Iris pigment epithelial cell (primary cell): ENCODE data around the gene STRIP2.
"Not testable (repeated sequence)": the region's sequence is repeated elsewhere in the genome, so short reads cannot be mapped to it uniquely, and the experiment has no call there.

ENCODE experiments used
- DNase-seq: peaks from one replicate; pipeline ENCODE4 v3.0.0-alpha.2; 2011; ENCODE audit warnings: low read depth

STRIP2 gene

DNA sequence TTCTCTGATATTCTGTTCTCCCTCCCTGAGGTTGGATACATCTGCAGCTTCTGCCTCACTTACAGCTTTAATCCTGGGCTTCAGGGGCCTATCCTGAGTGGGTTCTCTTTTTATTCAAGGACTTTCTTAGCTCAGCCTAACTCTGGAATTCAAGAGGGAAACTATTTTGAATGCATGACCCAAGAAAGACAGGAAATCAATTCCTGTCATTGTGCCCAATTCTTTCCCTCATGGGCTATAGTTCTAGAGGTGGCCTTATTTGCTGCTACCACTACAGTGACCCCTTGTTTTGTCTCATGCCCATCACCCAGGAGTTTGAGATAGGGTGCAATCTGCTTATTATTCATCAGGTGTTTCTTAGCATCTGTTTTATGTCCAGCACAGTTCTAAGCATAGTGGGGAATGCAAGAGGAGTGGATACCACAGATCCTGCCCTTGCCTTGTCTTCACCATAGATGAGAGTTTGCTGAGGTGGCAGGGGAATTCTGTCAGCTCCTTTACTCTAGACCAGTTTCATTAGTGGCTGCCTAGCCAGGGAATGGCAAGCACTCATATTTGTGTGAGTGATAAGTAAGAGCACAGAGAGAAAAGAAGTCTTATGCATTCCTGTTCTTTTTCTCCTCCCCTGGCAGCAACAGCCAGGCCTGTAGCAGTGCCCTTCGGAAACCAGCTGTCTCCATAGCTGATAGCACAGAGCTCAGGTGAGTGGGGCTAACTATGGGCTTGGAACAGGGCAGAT, 19.4 kb downstream of the STRIP2 start:
- no peak for DNase-seq

DNA sequence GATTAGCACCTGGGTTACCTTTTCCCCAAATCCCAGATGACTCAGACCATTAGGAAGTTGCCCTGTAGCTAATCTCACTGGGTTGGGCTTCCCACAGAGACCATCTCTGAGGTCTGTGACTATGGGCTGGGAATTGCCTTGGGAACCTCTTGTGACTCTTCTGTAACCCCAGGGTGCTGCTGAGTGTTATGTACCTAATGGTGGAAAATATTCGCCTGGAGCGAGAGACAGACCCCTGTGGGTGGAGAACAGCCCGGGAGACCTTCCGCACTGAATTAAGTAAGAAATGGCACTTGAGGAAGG, 20.0 kb downstream of the STRIP2 start:
- no peak for DNase-seq

DNA sequence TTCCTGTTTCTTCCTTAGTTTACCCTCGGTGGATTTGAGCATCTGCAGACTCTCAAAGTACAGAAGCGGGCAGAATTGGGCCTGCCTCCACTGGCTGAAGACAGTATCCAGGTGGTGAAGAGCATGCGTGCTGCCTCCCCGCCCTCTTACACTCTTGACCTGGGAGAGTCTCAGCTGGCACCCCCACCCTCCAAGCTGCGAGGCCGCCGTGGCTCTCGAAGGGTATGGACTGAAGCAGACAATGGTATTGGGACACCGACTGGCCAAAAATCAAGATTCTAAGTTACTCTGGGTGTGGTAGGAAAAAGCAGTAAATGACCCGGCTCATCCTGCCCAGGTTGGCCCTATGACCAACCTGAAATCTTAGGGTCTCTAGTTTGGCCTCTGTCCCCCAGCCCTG, 22.2 kb downstream of the STRIP2 start:
- DNase-seq = no peak

DNA sequence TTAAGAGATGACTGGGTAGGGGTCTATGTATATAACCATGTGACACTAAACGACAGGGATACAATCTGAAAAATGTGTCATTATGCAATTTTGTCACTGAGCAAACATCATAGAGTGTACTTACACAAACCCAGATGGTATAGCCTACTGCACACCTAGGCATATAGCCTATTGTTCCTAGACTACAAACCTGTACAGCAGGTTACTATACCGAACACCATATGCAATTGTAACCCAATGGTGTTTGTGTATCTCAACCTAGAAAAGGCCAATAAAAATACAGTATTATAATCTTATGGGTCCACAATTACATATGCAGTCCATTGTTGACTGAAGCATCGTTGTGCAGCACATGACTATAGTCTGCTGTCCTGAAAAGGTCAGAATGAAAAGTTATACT, 22.9 kb downstream of the STRIP2 start:
- no peak for DNase-seq

DNA sequence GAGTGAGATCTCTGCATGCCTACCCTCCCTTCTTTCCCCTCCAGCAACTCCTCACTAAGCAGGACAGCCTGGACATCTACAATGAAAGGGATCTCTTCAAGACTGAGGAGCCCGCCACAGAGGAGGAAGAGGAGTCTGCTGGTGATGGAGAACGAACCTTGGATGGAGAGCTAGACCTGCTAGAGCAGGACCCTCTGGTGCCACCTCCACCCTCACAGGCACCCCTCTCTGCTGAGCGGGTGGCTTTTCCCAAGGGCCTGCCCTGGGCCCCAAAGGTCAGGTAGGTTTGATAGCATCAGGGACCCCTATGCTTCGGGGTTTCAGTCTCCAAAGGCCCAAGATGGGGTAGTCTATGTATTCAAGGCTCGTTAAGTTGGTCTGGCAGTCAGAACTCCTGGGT, 23.9 kb downstream of the STRIP2 start:
- no peak for DNase-seq

DNA sequence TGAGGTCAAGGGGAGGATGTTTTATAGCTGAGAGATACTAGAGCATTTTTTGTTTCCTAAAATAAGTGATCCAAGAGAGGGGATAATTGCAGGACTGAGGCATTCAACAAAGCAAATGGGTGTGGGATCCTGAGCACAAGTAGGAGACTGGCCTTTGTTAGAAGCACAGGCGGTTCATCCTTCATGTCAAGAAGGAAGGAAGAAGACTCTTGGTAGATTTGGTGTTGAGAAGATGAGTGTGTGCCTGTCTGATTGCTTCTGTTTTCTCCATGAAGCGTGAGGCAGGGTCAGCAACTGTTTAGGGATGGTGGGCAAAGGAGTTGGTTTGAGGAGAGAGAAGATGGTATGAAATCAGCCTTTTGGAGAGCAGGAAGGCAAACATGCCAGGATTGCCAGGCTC, 27.6 kb downstream of the STRIP2 start:
- DNase-seq = no peak

DNA sequence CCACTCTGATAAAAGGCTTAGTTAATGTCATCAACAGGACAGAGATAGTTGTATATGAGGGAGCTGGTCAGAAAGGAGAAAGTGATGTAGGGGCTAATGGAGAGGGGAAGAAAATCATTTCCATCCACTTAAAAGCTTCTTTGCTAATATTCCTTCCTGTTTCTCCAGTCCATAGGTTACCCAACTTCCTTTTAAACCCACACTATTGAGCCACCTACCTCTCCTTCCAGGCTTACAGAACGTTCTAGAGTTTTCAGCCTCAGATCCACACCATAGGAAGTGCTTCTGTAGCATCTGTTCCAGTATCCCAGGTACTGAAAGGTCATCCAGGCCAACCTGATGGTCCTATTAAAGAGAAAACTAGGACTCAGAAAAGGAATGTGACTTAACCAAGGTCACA, 28.2 kb downstream of the STRIP2 start:
- no peak for DNase-seq

DNA sequence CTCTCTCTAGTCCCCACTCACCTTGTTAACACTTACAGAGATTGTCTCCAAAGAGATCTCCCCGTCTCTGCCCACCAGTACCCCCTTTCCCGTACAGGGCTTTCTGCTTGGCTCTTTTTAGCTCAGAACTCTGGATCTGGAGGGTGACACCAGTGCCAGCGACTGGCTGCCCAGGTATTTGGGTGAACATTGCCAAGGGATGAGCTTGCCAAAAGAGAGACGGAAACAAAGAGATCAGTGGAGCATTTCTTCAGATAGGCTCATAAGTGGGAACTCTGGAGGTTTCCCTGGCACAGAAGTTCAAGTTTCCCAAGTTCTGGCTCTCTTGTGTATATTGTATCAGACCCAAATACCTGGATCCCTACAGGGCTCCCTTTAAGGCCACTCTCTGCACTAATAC, 30.0 kb downstream of the STRIP2 start:
- DNase-seq = no peak

DNA sequence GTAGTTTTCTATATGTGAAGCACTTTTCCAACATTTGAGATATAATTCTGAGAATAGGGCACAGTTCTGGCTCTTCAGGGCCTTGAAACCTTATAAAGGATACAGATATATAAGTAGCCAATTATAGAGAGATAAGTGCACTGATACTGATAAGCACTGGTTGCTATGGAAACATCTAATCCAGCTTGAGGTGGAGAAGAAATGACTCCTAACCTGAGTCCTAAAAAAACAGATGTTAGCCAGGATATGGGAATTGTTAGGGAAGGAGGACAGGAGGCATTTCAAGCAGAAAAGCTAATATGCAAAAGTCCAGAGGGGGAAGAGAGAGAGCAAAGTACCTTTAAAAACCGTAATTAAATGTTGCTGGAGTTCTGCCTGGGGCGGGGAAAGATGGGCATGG, 30.8 kb downstream of the STRIP2 start:
- DNase-seq = no peak

DNA sequence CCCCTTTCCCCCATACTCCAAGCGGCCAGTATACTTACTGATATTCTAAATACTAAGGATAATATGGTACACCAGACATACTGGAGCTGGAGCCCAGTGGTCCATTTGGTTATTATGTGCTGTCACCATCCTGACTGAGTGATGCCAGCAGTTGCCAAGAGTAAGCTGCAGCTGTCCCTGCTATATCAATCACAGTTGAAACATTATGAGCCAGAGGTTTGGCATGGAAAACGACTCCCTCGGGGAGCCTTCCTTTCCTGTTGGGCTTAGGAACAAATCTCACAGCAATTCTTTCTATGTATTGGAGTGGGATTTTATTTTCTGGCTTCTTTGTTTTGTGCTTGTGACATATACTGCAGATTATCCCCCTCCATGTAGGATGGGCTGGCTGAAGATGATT, 32.6 kb downstream of the STRIP2 start:
- DNase-seq = no peak

DNA sequence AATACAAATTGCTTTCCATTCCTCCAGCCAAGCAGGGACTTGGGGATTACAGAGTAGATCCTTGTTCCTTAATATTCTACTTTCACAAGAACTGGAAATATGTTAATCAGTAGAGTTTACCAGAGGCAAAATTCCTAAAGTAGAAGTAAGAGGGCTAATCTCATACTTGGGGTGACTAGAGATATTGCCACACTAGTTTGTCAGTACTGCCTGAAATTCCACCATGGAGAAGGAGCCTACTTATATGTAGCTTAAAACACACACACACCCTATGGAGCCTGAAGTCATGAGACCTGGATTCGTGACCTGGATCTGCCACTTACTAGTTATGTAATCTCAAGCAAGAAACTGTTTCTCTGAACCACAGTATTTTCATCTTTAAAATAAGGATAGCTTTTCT, 33.9 kb downstream of the STRIP2 start:
- peak; percentile 81 for DNase-seq

DNA sequence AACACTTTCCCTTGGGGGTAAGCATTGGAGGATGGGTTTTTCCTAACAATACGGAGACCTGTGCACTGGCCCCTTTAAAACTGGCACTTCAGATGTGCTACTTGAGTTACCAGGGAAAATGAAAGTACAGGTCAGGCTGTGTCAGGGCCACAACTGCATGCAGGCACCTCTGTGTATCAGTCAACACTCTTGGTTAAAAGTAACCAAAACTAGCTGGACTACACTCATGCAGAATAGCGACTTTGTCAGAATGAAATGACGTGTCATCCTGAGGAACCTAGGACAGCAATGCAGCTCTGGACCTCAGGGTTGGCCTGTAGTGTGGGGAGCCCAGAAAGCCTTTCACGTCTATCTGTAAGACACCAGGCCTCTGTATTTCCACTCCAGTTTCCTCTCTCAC, 34.3 kb downstream of the STRIP2 start:
- DNase-seq = no peak

DNA sequence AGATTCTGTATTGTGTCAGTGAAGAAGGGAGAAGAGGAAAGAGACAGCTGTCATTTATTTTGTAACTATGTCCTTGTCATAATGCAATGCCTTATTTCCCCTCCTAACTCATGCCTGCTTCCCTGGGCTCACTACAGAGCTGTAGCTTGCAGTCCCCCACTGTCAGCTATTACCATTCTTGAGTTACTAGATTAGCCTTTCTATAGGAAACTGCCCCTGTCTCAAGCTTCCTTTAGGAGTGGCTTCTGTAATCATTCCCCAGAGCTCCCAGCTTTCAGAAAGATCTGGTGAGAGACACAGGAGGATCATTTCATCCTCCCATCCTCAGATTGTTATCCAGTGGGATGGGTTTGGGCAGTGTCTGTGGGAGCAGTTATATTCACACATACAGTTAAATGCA, 35.7 kb downstream of the STRIP2 start:
- no peak for DNase-seq

DNA sequence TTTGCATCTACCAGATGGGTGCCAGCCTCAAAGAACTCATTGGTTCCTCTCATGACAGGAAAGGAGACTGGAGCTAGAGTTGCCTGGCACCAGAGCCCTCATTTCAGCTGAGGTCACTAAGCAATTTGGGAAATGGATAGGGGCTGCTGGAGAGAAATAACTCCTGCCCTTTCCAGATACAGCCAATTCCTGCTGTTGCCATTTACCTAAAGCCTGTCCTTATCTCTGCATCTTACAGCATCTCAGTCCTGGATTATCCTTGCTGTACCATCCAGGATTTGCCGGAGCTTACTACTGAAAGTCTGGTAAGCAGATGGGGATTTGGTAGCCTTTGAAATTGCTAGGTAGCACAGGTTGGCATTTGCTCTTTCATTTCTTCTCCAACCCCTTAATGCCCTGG, 36.2 kb downstream of the STRIP2 start:
- DNase-seq = no peak

DNA sequence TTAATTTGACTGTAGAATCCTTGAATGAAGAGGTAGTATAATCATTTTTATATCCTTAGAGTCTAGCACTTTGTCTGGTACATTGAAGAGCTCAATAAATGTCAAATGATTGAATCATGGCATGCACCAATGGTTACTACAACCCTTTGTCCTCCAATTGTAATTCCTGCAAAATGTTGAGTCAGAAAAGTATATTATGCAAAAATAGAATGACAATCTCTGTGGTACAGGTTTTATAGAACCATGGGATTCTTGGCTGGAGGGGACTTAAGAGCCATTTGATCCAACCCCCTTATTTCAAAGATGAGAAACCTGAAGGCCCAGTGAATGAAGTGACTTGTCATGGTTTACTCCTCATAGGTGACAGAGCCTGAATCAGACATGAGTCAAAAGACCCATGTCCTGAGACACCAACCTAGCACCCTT, 37.2 kb downstream of the STRIP2 start:
- DNase-seq = no peak

DNA sequence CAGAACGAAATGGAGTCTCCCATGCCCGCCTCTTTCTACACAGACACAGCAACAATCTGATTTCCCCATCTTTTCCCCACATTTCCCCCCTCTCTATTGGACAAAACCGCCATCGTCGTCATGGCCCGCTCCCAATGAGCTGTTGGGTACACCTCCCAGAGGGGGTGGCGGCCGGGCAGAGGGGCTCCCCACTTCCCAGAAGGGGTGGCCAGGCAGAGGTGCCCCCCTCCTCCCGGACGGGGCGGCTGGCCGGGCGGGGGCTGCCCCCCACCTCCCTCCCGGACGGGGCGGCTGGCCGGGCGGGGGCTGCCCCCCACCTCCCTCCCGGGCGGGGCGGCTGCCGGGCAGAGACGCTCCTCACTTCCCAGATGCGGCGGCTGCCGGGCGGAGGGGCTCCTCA, 41.7 kb downstream of the STRIP2 start:
- not testable (repeated sequence) for DNase-seq

DNA sequence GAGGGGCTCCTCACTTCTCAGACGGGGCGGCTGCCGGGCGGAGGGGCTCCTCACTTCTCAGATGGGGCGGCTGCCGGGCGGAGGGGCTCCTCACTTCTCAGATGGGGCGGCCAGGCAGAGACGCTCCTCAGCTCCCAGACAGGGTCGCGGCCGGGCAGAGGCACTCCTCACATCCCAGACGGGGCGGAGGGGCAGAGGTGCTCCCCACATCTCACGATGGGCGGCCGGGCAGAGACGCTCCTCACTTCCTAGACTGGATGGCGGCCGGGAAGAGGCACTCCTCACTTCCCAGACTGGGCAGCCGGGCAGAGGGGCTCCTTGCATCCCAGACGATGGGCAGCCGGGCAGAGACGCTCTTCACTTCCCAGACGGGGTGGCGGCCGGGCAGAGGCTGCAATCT, 42.2 kb downstream of the STRIP2 start:
- not testable (repeated sequence) for DNase-seq

DNA sequence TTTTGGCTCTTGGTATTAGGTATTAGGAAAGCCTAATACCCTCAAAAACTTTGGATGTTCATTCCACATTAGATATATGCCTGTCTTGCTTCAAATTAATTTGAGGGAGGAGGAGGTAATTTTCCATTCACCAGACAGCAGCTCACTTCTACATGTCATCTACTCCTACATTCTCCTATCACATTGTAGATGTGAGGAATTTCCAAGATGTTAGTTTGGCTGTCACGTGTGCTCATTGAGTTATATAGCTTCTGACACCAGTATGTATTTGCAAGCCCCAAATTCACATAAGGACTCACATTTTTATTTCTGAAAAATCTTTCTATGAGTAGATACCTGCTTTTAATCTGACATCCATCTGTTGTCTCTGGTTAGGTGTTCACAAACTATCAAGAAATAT, 45.6 kb downstream of the STRIP2 start:
- no peak for DNase-seq

DNA sequence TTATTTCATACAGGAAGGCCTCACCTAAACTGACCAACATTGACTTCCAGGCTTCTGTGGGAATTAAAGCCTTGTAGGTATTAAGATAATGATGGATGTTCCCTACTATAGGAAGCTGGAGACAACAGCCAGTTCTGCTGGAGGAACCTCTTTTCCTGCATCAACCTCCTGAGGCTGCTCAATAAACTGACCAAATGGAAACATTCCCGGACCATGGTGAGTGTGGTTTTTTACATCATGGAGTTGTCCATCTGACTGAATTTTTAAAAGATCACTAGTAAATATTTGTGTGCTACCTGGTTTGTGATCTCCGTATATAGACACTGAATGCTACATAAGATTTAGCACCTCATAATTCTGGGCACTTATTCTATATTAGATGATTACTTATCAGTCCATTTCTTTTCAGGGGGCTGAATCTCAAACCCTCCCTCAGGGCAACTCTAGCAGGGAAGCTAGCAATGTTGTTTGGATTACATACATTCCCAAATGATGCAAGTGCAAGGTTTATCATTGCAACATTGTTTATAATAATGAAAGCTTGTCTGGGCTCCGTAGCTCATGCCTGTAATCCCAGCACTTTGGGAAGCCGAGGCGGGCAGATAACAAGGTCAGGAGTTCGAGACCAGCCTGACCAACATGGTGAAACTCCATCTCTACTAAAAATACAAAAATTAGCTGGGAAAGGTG, 46.6 kb downstream of the STRIP2 start:
- DNase-seq = peak; percentile 58

DNA sequence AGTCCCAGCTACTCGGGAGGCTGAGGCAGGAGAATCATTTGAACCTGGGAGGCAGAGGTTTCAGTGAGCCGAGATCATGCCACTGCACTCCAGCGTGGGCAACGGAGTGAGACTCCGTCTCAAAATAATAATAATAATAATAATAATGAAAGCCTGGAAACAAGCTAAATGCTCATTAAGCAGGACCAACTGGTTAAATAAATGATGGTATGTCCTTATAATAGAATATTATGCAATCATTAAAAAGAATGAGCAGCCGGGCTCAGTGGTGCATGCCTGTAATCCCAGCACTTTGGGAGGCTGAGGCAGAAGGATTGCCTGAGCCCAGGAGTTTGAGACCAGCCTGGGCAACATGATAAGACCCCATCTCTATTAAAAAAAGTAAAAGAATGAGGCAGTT, 47.1 kb downstream of the STRIP2 start:
- DNase-seq = not testable (repeated sequence)

DNA sequence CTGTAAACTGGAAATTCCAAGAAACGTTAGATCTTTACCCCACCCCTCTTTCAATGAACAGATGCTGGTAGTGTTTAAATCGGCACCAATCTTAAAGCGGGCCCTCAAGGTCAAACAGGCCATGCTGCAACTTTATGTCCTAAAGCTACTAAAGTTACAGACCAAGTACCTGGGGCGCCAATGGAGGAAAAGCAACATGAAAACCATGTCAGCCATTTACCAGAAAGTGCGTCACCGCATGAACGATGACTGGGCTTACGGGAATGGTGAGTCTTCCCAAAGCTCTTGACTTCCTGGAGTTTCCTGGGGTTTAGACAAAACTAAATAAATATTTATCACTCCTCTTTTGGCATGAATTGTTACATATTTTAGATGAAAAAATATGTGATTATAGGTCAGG, 48.5 kb downstream of the STRIP2 start:
- DNase-seq = no peak

DNA sequence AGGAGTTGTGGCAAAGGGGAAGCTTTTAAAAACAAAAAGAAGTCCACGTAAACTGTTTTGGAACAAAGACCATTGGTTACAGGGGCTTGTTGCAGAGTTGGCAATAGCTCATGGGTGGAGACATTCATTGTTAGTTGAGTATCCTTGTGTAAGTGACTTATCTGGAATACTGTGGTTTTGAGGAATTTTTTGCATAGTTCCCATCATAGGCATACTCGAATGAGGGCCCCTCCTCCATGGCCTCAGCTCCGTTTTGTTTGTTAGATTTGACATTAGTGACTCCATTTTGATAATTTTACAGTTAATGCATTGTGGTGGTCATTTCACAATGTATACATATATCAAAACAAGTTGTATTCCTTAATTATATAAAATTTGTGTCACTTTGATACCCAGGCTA, 55.3 kb downstream of the STRIP2 start:
- DNase-seq = peak; percentile 79

DNA sequence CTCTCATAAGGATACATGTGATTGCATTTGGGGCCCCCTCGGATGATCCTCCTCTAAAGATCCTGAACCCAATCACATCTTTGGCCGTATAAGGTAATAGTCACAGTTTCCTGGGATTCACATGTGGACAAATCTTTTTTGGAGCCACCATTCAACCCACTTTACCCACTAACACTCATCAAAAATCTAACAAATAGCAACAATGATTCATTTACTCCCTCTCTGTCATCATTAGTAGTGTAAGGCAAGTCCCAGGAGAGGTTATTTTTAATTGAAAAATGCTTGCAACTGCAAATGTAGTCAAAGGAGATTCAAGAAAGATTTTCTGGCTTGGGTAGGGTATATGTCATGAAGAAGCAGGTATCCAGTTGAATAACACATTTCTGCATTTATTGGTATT, 58.2 kb downstream of the STRIP2 start:
- no peak for DNase-seq

DNA sequence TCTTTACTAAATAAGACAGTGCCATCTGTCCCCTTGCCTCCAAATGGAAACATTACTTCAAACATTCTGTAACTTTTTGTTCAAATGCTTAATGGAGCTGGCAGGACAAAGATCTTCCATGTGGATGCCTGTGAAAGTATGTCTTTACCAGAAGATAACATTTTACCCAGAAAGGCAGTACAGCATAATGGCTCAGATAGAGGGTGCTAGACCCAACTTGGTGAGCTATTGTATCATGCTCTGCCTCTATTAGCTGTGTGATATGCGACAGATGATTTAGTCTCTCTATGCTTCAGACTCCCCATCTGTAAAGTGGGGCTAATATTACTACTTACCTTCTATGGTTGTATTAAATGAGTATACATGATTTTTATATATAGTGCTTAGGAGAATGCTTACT, 59.3 kb downstream of the STRIP2 start:
- DNase-seq = no peak
